Jurkat, Clone E6-1 (cell line): Measurements from ENCODE around the gene DENND6B.
"Not testable (repeated sequence)": the region's sequence is repeated elsewhere in the genome, so short reads cannot be mapped to it uniquely, and the experiment has no call there.

Experiments
- DNase-seq: peaks from one replicate; pipeline ENCODE4 v3.0.0-alpha.2; 2011; ENCODE audit warnings: low read depth, low spot score
- H3K4me3 ChIP-seq: 2 replicates; pipeline ENCODE4 v1.5.1; 2011; ENCODE audit warnings: mild to moderate bottlenecking, low read length, control low read depth, moderate library complexity

The DENND6B gene

GRCh38 chr22:50339945-50340879 is 13.4 kb upstream of the DENND6B start:
- no peak overlapping the region for H3K4me3 ChIP-seq
- DNase-seq = no peak

- H3K4me3 ChIP-seq = no peak overlapping the region
- no peak for DNase-seq
These were observed 12.1 kb upstream of the DENND6B start for GRCh38 chr22:50338860-50339462.

- DNase-seq = no peak
- H3K4me3 ChIP-seq = no peak overlapping the region
These were observed 11.3 kb upstream of the DENND6B start for GRCh38 chr22:50338042-50338573.

GRCh38 chr22:50337262-50338041 is 10.6 kb upstream of the DENND6B start:
- DNase-seq = no peak

GRCh38 chr22:50334433-50334832 is 7.6 kb upstream of the DENND6B start:
- not testable (repeated sequence) for DNase-seq, H3K4me3 ChIP-seq

More at GRCh38 chr22:50337262-50338041, 10.6 kb upstream of the DENND6B start:
- no peak overlapping the region for H3K4me3 ChIP-seq

- no peak for DNase-seq
- H3K4me3 ChIP-seq = no peak overlapping the region
These were observed 2.4 kb upstream of the DENND6B start for GRCh38 chr22:50329236-50329635.

GRCh38 chr22:50327711-50328019 is 853 bp upstream of the DENND6B start:
- no peak overlapping the region for H3K4me3 ChIP-seq
- DNase-seq = no peak

- no peak overlapping the region for H3K4me3 ChIP-seq
- DNase-seq = no peak
These were observed 422 bp downstream of the DENND6B start for GRCh38 chr22:50326225-50326955.

- DNase-seq = no peak
- H3K4me3 ChIP-seq = no peak overlapping the region
These were observed 1.2 kb downstream of the DENND6B start for GRCh38 chr22:50325444-50326224.

- H3K4me3 ChIP-seq = no peak overlapping the region
- DNase-seq = no peak
These were observed 2.9 kb downstream of the DENND6B start for GRCh38 chr22:50323900-50324299.

GRCh38 chr22:50322382-50323104 is 4.3 kb downstream of the DENND6B start:
- not testable (repeated sequence) for H3K4me3 ChIP-seq, DNase-seq

GRCh38 chr22:50320671-50321325 is 6.0 kb downstream of the DENND6B start:
- no peak for DNase-seq

GRCh38 chr22:50320116-50320515 is 6.7 kb downstream of the DENND6B start:
- H3K4me3 ChIP-seq = no peak overlapping the region
- DNase-seq = no peak

More at GRCh38 chr22:50320671-50321325, 6.0 kb downstream of the DENND6B start:
- no peak overlapping the region for H3K4me3 ChIP-seq

GRCh38 chr22:50319503-50319951 is 7.3 kb downstream of the DENND6B start:
- no peak for DNase-seq
- H3K4me3 ChIP-seq = no peak overlapping the region

- H3K4me3 ChIP-seq = no peak overlapping the region
- DNase-seq = no peak
These were observed 8.0 kb downstream of the DENND6B start for GRCh38 chr22:50318698-50319411.

- DNase-seq = no peak
- no peak overlapping the region for H3K4me3 ChIP-seq
These were observed 8.5 kb downstream of the DENND6B start for GRCh38 chr22:50318356-50318697.

GRCh38 chr22:50317674-50318073 is 9.1 kb downstream of the DENND6B start:
- DNase-seq = no peak
- no peak overlapping the region for H3K4me3 ChIP-seq
